Tibial nerve (tissue), 4 donors: Measurements from ENCODE around the gene HYOU1. TPM values are rescaled to one million over a fixed set of nuclear protein-coding genes. Genes with fewer than 3 reads are reported as not detected.
A peak's percentile ranks its signal among the peaks of the same experiment; 100 is the strongest.

ENCODE experiments used
- DNase-seq, 2 donors: peaks; one replicate each; pipeline ENCODE4 v3.0.0-alpha.2; 2019; ENCODE audit warnings: low spot score in 2 of 2
- H3K27ac ChIP-seq, 4 donors: fragments of 200-600 bp; sonication (generic) in 3 of 4; one replicate each; pipeline ENCODE4 v1.5.1; 2017 to 2019; ENCODE audit warnings: mild to moderate bottlenecking in 1 of 4
- H3K27me3 ChIP-seq, 2 donors: fragments of 200-600 bp; sonication (generic) in 1 of 2; one replicate each; pipeline versions ENCODE4 v1.5.1 to v1.6.0; 2017 to 2019
- H3K36me3 ChIP-seq, 3 donors: fragments of 200-600 bp; sonication (generic); one replicate each; pipeline ENCODE4 v1.5.1; 2018 to 2019
- H3K4me1 ChIP-seq, 4 donors: fragments of 200-600 bp; sonication (generic) in 3 of 4; one replicate each; pipeline ENCODE4 v1.5.1; 2017 to 2019
- H3K4me3 ChIP-seq, 4 donors: fragments of 200-600 bp; sonication (generic) in 3 of 4; one replicate each; pipeline ENCODE4 v1.5.1; 2017 to 2019; ENCODE audit warnings: mild to moderate bottlenecking in 1 of 4, moderate library complexity in 1 of 4
- H3K9me3 ChIP-seq, 4 donors: fragments of 200-600 bp; sonication (generic) in 3 of 4; one replicate each; pipeline ENCODE4 v1.5.1; 2017 to 2019
- CTCF ChIP-seq, 5 experiments: fragments of 200-600 bp in 3 of 5; fragments of 450-650 bp in 2 of 5; sonication (generic) in 3 of 5; IDR thresholded peaks; one replicate each; pipeline ENCODE4 v1.5.1; 2016 to 2019; ENCODE audit warnings: antibody characterized with exemption in 5 of 5, mild to moderate bottlenecking in 3 of 5, moderate library complexity in 2 of 5
- EP300 ChIP-seq, 2 donors: sonication (generic); formaldehyde crosslinking; IDR thresholded peaks; one replicate each; pipeline ENCODE4 v1.6.1; 2017; ENCODE audit warnings: antibody characterized with exemption in 2 of 2, mild to moderate bottlenecking in 1 of 2
- POLR2A ChIP-seq, 2 donors: fragments of 450-650 bp; IDR thresholded peaks; one replicate each; pipeline ENCODE4 v1.6.1; 2017; ENCODE audit warnings: antibody characterized with exemption in 2 of 2, mild to moderate bottlenecking in 2 of 2, moderate library complexity in 2 of 2
- WGBS, 2 donors: methylation state at CpG; one replicate each; pipeline ENCODE4 v1.1.5; 2018; 5-methylcytosine and 5-hydroxymethylcytosine counted together
- small RNA-seq: library from RNA; depleted of rRNA; stranded (forward); fragments of <200 nt; gene quantifications from one replicate; pipeline ENCODE3, GENCODE V24; 2016
- total RNA-seq, 4 donors: library from RNA; depleted of rRNA; stranded (reverse); fragments of >200 nt; gene quantifications; one replicate each; pipeline ENCODE4 v1.1.0, GENCODE V29; 2016

The HYOU1 gene
- total RNA-seq, 4 donors from 2014 or later, result 78.1 to 102 (median 91.3) TPM

GRCh38 chr11:118998822-118999221, 58.2 kb downstream of the HYOU1 start:
- H3K4me1 ChIP-seq, result peaks cover 0 to 34% (median 20%) of the 10 kb centered on the region in 4 donors
- TF ChIP-seq CTCF (IDR thresholded peaks at IDR 0.05) (no peak), POLR2A (IDR thresholded peaks at IDR 0.05) (no peak)
- peaks cover 0 to 48% (median 9%) of the 10 kb centered on the region in 3 donors for H3K36me3 ChIP-seq
- H3K4me3 ChIP-seq, result peak overlapping the region; percentile 83 to 96 (median 92)
- no peak for DNase-seq
- no peaks in the 10 kb centered on the region for H3K9me3 ChIP-seq
- 48 to 53% methylated on average over 6 of the region's 6 CpGs for WGBS, 2 donors
- no peaks in the 10 kb centered on the region for H3K27me3 ChIP-seq
- peak overlapping the region in 3 of 4 donors; percentile 80 to 92 (median 89) for H3K27ac ChIP-seq

GRCh38 chr11:118998388-118998717, 58.7 kb downstream of the HYOU1 start:
- DNase-seq, result no peak
- TF ChIP-seq CTCF (IDR thresholded peaks at IDR 0.05), result no peak
- no peak for TF ChIP-seq POLR2A (IDR thresholded peaks at IDR 0.05)
- no peak for TF ChIP-seq EP300 (IDR thresholded peaks at IDR 0.05)
- 1 to 2% methylated on average over 15 to 19 of the region's 19 CpGs for WGBS, 2 donors
- H3K27me3 ChIP-seq, result no peaks in the 10 kb centered on the region
- H3K4me1 ChIP-seq, result peaks cover 0 to 34% (median 20%) of the 10 kb centered on the region in 4 donors
- H3K4me3 ChIP-seq, result peak overlapping the region; percentile 83 to 96 (median 92)
- peak overlapping the region; percentile 76 to 92 (median 84) for H3K27ac ChIP-seq
- H3K36me3 ChIP-seq, result peaks cover 0 to 43% (median 9%) of the 10 kb centered on the region in 3 donors
- no peaks in the 10 kb centered on the region for H3K9me3 ChIP-seq

GRCh38 chr11:118997627-118998387, 59.2 kb downstream of the HYOU1 start, which contains the start of gene CENATAC:
CENATAC (plus strand) TSS chr11:118998138; CDS start chr11:118998198, 60 bp downstream.
- peaks cover 0 to 34% (median 20%) of the 10 kb centered on the region in 4 donors for H3K4me1 ChIP-seq
- H3K27me3 ChIP-seq, result no peaks in the 10 kb centered on the region
- WGBS, 2 donors, result 0 to 1% methylated on average over 22 to 44 of the region's 54 CpGs
- peak within 1 kb of the TSS; percentile 76 to 92 (median 84) for H3K27ac ChIP-seq
- peaks cover 0 to 38% (median 9%) of the 10 kb centered on the region in 3 donors for H3K36me3 ChIP-seq
- H3K4me3 ChIP-seq, result peak within 1 kb of the TSS; percentile 83 to 96 (median 92)
- DNase-seq, result peak; percentile 88 to 89
- H3K9me3 ChIP-seq, result no peaks in the 10 kb centered on the region
- peak; percentile 32 to 93 for TF ChIP-seq POLR2A (IDR thresholded peaks at IDR 0.05)
- TF ChIP-seq EP300 (IDR thresholded peaks at IDR 0.05), result peak; percentile 94
- TF ChIP-seq CTCF (IDR thresholded peaks at IDR 0.05), result peak in 2 of 5 experiments; percentile 37 to 60

GRCh38 chr11:118996926-118997626, 59.9 kb downstream of the HYOU1 start:
- TF ChIP-seq POLR2A (IDR thresholded peaks at IDR 0.05) (no peak), EP300 (IDR thresholded peaks at IDR 0.05) (no peak), CTCF (IDR thresholded peaks at IDR 0.05) (no peak)
- H3K27me3 ChIP-seq, result no peaks in the 10 kb centered on the region
- H3K4me3 ChIP-seq, result peak overlapping the region; percentile 83 to 96 (median 92)
- peaks cover 0 to 34% (median 20%) of the 10 kb centered on the region in 4 donors for H3K4me1 ChIP-seq
- no peak for DNase-seq
- peak overlapping the region in 3 of 4 donors; percentile 68 to 92 (median 89) for H3K27ac ChIP-seq
- no peaks in the 10 kb centered on the region for H3K9me3 ChIP-seq
- WGBS, 2 donors, result 9% methylated on average over 22 of the region's 22 CpGs
- peaks cover 0 to 31% (median 6%) of the 10 kb centered on the region in 3 donors for H3K36me3 ChIP-seq

Small RNA genes lying within 50 kb of the gene (small RNA-seq; reads per million reads assigned to genes)
- gene AP003392.2 (not detected), gene RF00017 (not detected), gene RF00019 (not detected)

Other genes starting within 250 kb of the HYOU1 start
- gene CXCR5, start 173.3 kb downstream of the HYOU1 start, total RNA-seq, result not detected
- gene BCL9L, start 131.3 kb downstream of the HYOU1 start, total RNA-seq, result 10 to 100 TPM; 15.7 to 36.0 (median 28.5) TPM
- gene UPK2, start 100.9 kb downstream of the HYOU1 start, total RNA-seq, result not detected
- not detected for gene FOXR1, start 85.4 kb downstream of the HYOU1 start, total RNA-seq
- gene CENATAC, start 59.1 kb downstream of the HYOU1 start, total RNA-seq, result 100 to 1,000 TPM in 1 of 4 donors, 10 to 100 TPM in 3; 77.3 to 158 (median 88.0) TPM
- gene RPS25, start 38.9 kb downstream of the HYOU1 start, total RNA-seq, result 1,000 to 10,000 TPM; 1,034 to 1,871 (median 1,524) TPM
- gene TRAPPC4, start 38.4 kb downstream of the HYOU1 start, total RNA-seq, result 10 to 100 TPM; 64.7 to 92.0 (median 81.8) TPM
- gene SLC37A4, start 26.3 kb downstream of the HYOU1 start, total RNA-seq, result 10 to 100 TPM; 24.6 to 32.2 (median 29.2) TPM
- 10 to 100 TPM; 25.8 to 54.9 (median 37.1) TPM for gene VPS11, start 10.6 kb upstream of the HYOU1 start, total RNA-seq
- 10 to 100 TPM in 3 of 4 donors, 1 to 10 TPM in 1; 6.7 to 18.3 (median 10.6) TPM for gene HMBS, start 27.7 kb upstream of the HYOU1 start, total RNA-seq
- 10 to 100 TPM; 20.7 to 33.9 (median 23.5) TPM for gene DPAGT1, start 44.6 kb upstream of the HYOU1 start, total RNA-seq
- gene C2CD2L, start 50.1 kb upstream of the HYOU1 start, total RNA-seq, result 10 to 100 TPM; 11.4 to 13.8 (median 12.3) TPM
- gene HINFP, start 64.4 kb upstream of the HYOU1 start, total RNA-seq, result 10 to 100 TPM; 21.9 to 36.1 (median 27.0) TPM
- gene ABCG4, start 91.8 kb upstream of the HYOU1 start, total RNA-seq, result under 1 TPM in 2 of 4 donors, not detected in 2; under 0.01 to 0.30 TPM
- gene NLRX1, start 111.5 kb upstream of the HYOU1 start, total RNA-seq, result 10 to 100 TPM; 16.0 to 27.7 (median 20.5) TPM
- under 1 TPM in 1 of 4 donors, not detected in 3; 0.30 TPM for gene NHERF4, start 128.3 kb upstream of the HYOU1 start, total RNA-seq
- 10 to 100 TPM; 14.2 to 19.2 (median 16.0) TPM for gene CBL, start 149.1 kb upstream of the HYOU1 start, total RNA-seq